ENCODE measurements around the gene SMIM36.
"Not testable (repeated sequence)": the region's sequence is repeated elsewhere in the genome, so short reads cannot be mapped to it uniquely, and the experiment has no call there.

Gene SMIM36

DNA sequence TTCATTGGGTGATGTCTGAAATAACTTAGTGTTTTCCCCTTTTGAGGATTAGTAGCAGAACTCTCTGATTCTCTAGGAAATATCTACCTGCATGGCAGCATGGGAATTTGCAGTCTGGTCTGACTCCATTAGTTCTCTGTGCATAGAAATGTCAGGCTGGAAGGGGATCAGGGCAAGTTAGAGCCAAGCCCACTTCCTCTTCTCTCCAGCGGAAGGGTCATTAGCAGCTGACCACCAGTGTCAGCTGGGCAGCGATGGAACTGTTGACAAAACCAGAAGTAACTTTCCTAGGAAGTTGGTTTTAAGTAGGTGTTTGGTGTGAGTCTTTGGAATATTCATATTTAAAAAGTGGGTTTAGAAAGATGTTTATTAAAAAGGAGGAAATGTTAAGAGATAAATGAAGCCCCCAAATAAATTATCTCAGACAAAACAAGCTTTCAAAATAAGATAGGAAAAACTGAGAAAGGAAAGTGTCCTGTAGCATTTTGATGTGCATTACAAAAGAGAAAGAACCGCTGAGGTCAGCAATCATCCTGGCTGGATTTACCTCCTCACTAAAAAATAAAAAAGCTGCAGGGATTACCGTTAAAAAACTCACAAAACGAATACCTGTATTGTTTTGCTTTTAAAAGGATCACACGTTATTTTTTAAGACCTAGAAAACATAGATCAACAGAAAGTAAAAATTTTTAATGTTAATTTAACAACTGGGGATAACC lies 57.3 kb downstream of the SMIM36 start:
- no peak for DNase-seq

DNA sequence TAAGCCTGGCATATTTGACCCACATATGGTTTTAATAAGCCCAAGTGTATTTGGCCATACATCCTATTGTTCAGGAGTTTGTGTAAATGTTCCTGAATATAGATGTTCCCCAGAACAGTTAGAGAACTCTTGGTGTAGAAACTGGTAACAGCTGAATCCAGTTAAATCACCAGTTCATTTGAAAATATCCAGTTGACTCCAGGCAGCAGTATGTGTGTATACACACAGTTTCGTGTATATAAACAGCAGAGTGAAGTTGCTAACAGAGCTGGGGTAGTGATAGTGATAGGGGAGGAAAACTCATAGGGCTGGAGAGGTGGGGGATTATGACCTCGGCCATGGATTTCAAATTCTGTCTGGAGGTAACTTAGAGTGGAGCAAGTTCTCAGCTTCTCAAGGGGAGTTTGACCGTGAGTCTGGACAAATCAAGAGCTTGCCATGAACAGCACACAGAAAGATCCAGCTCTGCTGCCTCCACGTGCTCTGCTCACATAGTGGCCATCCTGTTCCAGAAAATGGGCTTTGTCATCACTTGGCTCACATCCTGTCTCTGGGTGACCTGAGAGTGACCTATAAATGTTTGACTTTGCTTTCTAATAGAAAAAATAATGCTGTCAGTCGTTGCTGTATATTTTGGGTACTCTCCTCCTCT lies 59.0 kb downstream of the SMIM36 start:
- DNase-seq = peak; percentile 83

DNA sequence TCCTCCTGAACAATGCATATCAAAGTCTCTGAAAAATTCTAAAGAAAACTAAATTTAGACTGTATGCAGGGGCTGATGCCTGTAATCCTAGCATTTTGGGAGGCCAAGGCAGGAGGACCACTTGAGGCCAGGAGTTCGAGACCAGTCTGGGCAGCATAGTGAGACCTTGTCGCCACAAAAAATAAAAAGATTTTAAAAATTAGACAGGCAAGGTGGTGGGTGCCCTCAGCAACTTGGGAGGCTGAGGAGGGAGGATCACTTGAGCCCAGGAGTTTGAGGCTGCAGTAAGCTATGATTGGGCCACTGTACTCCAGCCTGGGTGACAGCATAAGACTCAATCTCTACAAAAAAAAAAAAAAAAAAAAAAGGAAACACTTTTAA lies 59.5 kb downstream of the SMIM36 start:
- no peak for DNase-seq

DNA sequence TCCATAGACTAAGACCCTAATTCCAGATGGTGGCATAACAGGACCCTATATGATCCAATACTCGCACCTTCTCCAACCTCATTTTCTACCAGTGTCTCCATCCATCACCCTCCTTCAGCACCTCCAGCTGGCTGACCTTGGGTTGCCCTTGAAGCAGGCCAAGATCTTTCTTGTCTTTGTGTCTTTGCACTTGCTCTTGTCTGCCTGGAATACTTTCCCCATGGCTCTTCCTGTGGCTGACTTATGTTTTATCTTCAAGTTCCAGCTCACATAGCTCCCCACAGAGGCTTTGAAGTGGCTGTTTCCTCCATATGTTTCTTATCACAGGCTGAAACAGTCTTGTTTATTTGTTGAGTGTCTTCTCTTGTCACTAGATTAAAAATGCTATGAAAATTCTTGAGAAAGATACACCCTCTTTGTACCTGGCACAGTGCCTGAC lies 60.0 kb downstream of the SMIM36 start:
- DNase-seq = peak; percentile 69

DNA sequence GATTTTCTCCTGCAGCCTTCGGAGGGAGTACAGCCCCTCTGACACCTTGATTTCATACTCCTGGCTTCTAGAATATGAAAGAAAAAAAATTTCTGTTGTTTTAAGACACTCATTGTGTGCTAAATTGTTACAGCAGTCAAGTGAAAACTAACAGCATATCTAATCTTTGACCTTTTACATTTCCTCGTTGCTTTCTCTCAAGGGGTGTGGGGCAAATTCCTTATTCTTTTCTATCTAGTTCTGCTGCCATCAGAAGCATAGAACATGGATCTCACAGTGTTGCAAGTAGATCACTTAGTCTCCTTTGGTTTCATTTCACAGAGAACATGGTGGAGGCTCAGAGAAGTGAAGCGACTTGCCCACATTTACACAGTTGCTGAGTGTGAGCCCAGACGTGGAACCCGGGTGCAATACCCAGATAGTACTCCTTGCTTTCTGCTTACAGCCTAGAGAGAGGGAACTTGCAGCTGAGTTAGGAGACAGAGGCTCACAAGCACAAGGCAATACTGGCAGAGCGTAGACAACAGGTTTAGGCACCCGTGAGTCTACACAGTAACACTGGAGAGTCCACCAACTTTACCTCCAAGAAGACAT lies 60.9 kb downstream of the SMIM36 start:
- DNase-seq = no peak

DNA sequence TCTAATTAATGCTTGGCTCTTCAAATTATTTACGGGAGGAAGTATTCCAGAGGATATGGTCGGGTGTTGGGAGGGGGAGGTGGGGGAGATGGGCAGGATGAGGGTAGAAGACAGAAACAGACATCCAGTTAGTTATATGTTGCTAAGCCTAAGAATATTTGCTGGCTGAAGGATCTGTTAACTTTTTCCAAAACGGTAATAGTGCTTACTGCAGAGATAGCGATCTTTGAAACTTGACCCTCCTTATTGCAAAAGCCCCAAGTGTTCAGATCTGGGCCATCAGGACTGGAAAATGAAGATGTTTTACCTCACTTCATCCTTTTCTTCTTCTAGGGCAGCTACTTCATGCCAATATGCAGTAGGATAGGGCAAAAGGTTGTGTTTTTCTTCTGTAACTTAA lies 62.6 kb downstream of the SMIM36 start:
- peak; percentile 68 for DNase-seq

DNA sequence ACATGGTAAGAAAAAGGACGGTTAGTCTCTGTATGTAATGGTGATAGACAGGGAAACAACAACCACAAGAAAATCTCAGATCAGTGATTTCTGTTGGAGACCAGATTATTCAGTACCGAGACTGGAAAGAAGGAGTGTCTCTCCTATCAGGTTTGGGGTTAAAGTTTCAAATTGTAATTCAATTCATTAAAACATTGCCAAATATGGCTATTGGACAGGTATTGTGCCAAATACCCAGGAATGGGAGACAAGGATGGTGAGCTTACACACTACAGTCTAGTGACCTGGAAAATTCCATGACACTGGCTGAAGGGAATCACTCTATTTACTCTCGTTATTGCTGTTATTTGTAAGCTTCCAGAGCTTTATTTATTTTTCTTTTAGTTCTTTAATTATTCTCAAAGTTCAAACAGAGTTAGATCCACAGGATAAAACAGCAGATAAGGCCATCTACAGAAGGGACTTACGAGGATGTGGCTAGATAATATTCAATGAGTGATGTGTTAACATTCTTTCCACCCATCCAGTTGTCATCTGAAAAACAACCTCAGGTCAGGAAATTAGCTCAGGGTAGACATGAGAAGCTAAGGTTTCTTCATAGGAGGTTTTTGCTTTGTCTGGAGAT lies 64.6 kb downstream of the SMIM36 start:
- no peak for DNase-seq

DNA sequence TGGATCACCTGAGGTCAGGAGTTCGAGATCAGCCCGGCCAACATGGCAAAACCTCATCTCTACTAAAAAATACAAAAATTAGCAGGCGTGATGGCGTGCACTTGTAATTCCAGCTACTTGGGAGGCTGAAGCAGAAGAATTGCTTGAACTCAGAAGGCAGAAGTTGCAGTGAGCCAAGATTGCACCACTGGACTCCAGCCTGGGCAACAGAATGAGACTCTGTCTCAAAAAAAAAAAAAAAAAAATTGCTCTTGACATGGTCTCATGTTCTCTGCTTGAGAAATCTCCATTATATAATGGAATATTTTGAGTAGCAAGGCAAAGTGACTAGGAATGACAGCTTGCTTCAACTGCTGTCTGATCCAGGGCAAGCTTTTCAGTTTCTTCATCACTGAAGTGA lies 65.2 kb downstream of the SMIM36 start:
- DNase-seq = not testable (repeated sequence)

DNA sequence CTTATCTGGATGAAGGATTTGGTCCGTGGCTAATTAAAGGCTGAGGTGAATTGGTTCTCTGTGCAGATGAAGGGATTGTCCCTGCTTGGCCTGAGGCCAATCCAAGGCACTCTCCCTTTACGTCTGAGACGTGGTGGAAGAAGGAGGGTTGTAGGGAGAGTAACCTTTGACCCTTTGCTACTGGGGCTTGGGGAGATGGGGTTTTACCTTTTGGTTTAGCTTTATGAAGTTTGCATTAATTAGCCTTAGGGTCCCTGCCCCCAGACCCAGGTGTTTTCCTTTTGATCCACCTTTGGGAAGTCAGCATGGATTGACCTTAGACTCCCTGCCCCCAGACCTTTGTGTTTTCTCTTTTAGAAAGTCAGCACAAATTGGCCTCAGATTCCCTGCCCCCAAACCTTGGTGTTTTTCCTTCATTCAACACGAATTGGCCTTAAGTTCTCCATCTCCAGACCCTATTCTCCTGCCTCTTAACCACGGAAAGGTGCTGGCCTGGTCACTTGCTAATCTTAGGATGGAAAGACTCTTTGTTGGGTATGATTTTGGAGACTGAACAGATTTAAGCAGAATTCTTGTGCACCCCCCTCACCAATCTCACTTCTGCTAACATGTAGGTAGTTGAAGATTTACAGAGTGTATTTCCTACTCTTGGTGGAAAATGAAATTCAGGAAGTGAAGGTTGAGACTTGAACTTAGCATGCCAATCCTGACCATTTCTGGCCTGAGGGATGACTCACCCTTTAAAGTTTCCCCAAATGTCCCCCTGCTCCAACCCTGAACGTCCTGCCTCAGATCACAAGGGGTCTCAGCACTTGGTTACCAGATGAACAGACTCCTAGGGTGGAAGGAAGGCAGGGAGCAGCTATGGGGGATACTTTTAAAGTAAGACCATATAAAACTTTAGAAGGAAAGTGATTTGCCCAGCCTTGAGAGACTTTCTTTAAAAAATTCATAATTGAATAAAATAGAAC lies 66.5 kb downstream of the SMIM36 start:
- DNase-seq = no peak

DNA sequence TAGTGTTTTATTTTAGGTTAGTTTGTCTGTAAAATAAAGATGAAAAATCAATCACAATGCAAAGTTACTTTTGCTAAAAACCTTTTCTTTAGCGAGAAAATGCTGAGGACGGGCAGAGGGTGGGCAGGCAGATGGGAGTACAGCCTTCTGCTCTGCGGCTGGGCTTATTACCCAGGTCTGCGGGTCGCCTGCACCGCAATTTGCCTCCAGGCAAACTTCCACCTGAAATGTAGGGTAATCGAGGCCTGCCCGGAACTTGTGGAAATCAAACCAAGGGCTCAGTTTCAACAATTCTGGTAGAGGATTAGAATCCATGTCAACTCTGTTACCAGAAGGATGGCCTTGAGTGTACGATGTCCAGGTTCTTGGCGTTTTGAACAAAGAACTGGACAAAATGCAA lies 67.3 kb downstream of the SMIM36 start:
- DNase-seq = no peak

DNA sequence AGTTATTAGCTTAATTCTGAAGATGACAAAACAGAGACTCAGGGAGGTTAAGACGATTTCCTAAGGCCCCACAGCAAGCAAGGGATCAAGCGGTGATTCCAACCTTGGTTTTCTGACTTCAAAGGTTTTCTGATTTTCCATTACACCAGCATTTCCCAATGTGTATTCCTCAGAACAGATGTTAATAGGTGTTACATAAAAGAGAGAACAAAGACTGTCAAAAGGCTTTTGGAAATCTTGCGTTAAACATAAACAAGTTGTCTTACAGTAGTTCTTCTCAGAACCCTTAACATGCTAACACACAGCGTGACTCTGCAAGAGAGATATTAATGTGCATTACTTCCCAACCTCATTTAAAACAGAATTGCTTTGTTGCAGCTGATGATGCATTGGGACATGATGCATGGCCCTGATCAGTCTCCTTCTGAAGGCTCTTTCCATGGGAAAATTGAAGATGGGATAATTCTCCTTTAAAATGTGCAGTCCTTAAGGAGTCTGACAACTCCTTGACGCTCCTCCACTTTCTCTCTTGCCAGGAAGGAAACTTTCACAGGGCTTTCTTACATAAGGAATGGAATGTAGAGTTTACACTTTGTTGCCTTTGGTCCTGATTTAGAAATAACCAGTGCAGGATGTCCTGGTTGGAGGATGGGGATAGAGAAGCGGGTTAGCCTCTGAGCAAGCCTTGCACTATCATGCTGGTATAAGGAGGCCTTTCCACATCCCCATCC lies 68.1 kb downstream of the SMIM36 start:
- DNase-seq = no peak

DNA sequence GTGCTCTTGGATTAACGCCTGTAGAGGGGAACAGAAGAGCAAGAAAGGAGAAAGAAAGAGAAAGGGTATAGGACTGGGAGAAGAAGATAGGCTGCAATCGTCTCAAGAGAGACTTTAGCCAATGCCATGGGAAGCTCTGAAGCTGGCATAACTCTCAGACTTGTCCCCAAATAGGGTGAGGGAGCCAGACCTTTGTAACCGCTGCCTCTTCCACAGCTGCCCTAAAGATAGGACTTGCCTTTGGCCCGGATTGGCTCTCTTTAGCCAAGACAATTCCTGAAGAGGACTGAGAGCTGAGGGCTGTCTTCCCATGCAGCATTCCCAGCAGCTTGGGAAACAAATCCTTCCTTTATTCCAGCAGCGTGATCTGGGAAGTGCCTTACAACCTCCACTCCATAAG lies 68.8 kb downstream of the SMIM36 start:
- DNase-seq = no peak

DNA sequence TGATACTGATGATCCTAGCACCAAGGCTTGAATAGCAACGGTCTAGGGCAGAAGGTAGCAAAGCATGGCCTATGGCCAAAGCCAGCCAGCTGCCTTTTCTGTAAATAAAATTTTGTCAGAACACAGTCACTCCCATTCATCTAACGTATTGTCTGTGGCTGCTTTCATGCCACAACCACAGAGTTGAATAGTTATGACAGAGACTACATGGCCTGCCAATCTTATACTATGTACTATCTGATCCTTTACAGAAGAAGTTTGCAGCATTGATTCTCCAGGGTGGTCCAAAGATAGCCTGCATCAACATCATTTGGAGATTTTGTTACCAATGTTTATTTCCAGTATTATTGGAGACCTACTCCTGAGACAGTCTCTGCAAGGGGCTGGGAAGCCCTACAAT lies 69.7 kb downstream of the SMIM36 start:
- no peak for DNase-seq

DNA sequence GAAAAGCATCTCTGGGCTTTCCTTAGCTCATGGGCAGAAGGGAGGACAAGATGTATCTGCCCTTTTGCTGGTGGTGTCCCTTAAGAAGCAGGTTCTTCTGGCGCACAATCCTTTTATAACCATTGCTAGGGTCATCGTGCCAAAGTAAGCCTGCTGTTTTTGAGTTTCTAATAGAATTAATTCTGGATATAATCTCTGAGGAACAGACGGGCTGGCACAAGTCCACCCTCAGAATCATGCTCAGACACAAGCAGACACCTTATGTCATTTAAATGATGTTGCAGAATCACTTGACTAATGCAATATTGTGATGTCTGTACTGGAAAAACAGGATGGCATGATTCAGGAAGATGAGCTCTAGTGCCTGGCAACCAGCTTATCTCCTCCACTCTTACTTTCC lies 70.9 kb downstream of the SMIM36 start:
- DNase-seq = no peak

DNA sequence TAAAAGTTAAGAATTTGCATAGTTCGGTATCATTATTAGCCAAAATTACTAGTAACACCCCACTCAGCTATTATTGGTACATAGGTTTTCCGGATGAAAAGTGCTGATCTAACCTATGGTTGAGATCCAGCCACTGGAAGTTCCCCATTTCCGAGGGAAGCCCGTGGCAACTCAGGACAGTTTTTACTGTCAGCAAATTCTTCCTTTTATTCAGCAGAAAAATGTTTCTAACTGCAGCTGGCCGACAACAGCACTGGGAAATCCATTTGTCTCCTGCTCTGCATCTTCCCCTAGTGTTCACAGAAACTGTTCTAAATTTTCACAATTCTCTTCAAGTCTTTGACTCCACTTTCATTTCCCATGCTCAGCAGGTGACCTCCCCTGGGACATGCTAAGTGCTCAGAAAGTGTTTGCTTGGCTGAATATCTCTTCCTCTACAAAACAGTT lies 74.1 kb downstream of the SMIM36 start:
- DNase-seq = no peak

DNA sequence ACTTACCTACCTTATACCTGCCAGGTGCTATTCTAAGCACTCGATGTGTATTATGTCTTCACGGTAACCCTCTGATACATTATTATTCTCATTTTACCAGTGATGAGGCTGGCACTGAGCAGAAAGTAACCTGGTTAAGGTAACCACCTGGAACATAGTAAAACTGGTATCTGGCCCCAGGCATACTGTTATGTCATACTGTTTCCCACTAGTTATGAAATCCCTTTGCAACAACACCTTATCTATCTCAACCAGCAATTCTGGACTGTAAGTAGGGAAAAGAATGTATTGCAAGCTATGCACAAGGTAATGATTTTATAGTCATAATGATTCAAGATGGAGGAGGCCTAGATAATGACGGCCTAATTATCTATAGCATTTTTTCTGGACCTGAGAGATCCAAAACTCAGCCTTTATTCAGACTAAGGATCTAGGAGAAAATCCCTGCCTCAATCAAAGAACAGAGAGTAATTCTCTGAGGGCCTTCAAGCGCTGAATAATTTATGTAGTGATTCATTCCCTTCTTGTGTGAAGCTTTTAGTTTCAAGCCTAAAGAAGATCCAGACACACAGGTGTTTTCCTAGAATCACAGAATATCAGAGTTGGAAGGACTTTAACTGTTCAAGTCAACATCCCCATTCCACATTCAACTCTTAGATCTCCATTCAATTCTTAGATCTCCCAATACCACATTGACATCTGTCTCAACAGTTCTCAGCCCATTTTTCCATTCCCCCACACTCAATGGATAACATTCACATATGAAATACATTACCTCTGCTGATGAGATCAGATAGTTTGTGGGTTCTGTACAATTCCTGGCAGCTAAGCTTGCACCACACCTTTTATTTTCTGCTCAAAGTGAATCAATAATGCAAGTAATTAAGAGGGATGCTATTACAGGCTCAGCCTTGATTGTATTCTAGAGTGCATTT lies 74.8 kb downstream of the SMIM36 start:
- DNase-seq = no peak

DNA sequence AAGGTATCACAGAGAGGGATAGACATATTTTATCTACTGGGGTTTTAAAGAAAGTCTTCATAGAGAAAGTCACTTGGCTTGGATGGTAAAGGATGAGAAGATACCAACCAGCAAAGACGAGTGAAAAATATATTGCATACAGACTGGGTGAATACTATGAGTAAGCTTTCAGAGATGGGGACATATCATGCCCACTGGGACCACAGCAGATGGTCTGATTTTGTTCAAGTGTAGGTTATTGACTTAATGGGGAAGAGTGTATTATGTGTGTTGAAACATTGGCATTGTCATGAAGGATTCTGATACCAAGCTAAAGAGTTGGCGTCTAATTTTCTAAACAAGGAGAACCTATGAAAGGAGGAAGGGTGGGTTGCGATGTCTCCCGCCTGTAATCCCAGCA lies 75.8 kb downstream of the SMIM36 start:
- DNase-seq = no peak

DNA sequence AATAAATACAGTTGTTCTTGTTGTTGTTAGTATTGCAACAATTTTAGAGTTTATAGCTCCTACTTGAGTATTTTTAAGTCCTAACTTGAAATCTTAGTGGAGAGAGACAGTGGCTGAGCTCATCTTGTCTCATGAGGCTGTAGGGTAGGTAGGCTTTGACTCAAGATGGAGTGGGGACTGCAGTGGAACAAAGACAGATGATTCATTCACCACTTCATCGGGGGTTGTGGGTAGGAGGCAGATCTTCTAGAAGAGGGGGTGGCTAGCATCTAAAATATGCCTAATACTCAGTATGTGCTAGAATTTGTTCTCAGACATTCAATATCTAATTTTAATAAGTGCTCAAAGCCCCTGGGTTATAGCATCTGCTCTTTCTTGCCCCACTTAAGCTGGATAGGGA lies 76.5 kb downstream of the SMIM36 start:
- peak; percentile 72 for DNase-seq

DNA sequence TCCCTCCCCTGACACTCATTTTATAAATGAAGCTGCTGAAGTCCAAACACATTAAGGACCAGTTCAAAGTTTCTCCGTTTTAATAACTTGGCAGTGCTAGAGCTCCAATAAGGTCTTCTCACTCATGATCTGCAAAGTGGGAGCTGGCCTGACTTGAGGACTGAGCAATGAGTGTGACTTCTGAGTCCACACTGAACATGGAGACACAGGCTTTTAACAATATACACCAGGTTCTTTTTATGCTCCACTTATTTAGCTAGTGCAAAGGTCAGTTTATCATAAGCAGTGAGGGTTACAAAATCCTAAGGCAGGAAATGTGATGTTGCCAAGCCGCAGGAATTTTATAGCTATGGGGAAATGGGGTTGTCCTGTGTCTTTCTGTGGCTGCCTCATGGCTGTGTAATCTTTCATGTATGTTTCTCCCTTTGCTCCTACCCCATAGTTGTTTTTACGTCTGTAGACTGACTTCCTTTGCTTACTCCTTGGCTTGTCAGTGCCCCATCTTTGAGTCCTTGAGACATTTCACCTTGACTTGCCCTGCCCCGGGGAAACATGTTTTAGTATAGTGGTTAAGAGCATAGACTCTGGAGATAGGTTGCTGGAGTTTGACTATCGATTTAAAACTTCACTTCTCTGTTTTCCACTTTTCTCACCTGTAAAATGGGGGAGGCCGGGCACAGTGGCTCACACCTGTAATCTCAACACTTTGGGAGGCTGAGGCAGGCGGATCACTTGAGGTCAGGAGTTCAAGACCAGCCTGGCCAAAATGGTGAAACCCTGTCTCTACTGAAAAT lies 77.4 kb downstream of the SMIM36 start:
- peak; percentile 95 for DNase-seq
